HEK293 (cell line): ENCODE results near the gene RPL23.
A peak's percentile ranks its signal among the peaks of the same experiment; 100 is the strongest.

Source experiments
- GLI4 ChIP-seq: fragments of 450-650 bp; formaldehyde crosslinking; IDR thresholded peaks from 2 replicates; pipeline ENCODE4 v1.5.1; 2016; ENCODE audit warnings: missing biosample characterization, missing genetic modification characterization
- HOXD13 ChIP-seq: sonication (generic); formaldehyde crosslinking; IDR thresholded peaks from 2 replicates; pipeline ENCODE4 v1.8.0; 2022; ENCODE audit warnings: missing genetic modification reagents, borderline replicate concordance
- KLF9 ChIP-seq: fragments of 450-650 bp; formaldehyde crosslinking; IDR thresholded peaks from 2 replicates; pipeline ENCODE4 v1.5.1; 2016; ENCODE audit warnings: missing biosample characterization, missing genetic modification characterization, low read depth
- REST ChIP-seq: fragments of 450-650 bp; formaldehyde crosslinking; IDR thresholded peaks from 2 replicates; pipeline ENCODE4 v1.5.1; 2016; ENCODE audit warnings: missing biosample characterization, missing genetic modification characterization
- SP2 ChIP-seq: fragments of 450-650 bp; formaldehyde crosslinking; IDR thresholded peaks from 2 replicates; pipeline ENCODE4 v1.5.1; 2016; ENCODE audit warnings: missing biosample characterization, missing genetic modification characterization
- SP7 ChIP-seq: fragments of 450-650 bp; formaldehyde crosslinking; IDR thresholded peaks from 2 replicates; pipeline ENCODE4 v1.5.1; 2016; ENCODE audit warnings: missing biosample characterization, missing genetic modification characterization
- ZNF146 ChIP-seq: fragments of 450-650 bp; formaldehyde crosslinking; IDR thresholded peaks from 2 replicates; pipeline ENCODE4 v1.5.1; 2016; ENCODE audit warnings: missing biosample characterization, missing genetic modification characterization
- ZNF16 ChIP-seq: fragments of 450-650 bp; formaldehyde crosslinking; IDR thresholded peaks from 2 replicates; pipeline ENCODE4 v1.5.1; 2016; ENCODE audit warnings: low read depth, missing biosample characterization, missing genetic modification characterization
- ZNF174 ChIP-seq: fragments of 450-650 bp; formaldehyde crosslinking; IDR thresholded peaks from 2 replicates; pipeline ENCODE4 v1.5.0; 2017; ENCODE audit warnings: missing biosample characterization, mild to moderate bottlenecking, missing genetic modification characterization
- ZNF266 ChIP-seq: fragments of 450-650 bp; formaldehyde crosslinking; IDR thresholded peaks from 2 replicates; pipeline ENCODE4 v1.5.1; 2016; ENCODE audit warnings: missing biosample characterization, missing genetic modification characterization, low read depth
- ZNF280D ChIP-seq: fragments of 450-650 bp; formaldehyde crosslinking; IDR thresholded peaks from 2 replicates; pipeline ENCODE4 v1.5.1; 2016; ENCODE audit warnings: missing biosample characterization, missing genetic modification characterization
- ZNF341 ChIP-seq: fragments of 450-650 bp; formaldehyde crosslinking; IDR thresholded peaks from 2 replicates; pipeline ENCODE4; 2016; ENCODE audit warnings: low read depth, missing biosample characterization, missing genetic modification characterization
- ZNF398 ChIP-seq: fragments of 450-650 bp; formaldehyde crosslinking; IDR thresholded peaks from 2 replicates; pipeline ENCODE4 v1.5.1; 2017; ENCODE audit warnings: missing biosample characterization, missing genetic modification characterization
- ZNF510 ChIP-seq: fragments of 450-650 bp; formaldehyde crosslinking; IDR thresholded peaks from 2 replicates; pipeline ENCODE4 v1.5.1; 2018; ENCODE audit warnings: mild to moderate bottlenecking, missing genetic modification characterization, missing biosample characterization; ENCODE audit not compliant: insufficient replicate concordance
- ZNF530 ChIP-seq: fragments of 450-650 bp; formaldehyde crosslinking; IDR thresholded peaks from 2 replicates; pipeline ENCODE4 v1.5.1; 2016; ENCODE audit warnings: low read depth, missing biosample characterization, missing genetic modification characterization
- ZNF621 ChIP-seq: fragments of 450-650 bp; formaldehyde crosslinking; IDR thresholded peaks from 2 replicates; pipeline ENCODE4 v1.5.1; 2017; ENCODE audit warnings: missing biosample characterization, missing genetic modification characterization
- ZNF626 ChIP-seq: fragments of 450-650 bp; sonication (Bioruptor Pico); formaldehyde crosslinking; IDR thresholded peaks from 2 replicates; pipeline ENCODE4 v1.5.1; 2018; ENCODE audit warnings: missing biosample characterization, missing genetic modification characterization, inconsistent platforms
- TF ChIP-seq, protein P1 (sequence below): fragments of 450-650 bp; formaldehyde crosslinking; IDR thresholded peaks from 2 replicates; pipeline ENCODE4 v1.5.1; 2016; ENCODE audit warnings: missing biosample characterization, missing genetic modification characterization
- TF ChIP-seq, protein P2 (sequence below): fragments of 450-650 bp; IDR thresholded peaks from 2 replicates; pipeline ENCODE4 v1.5.1; 2018; ENCODE audit warnings: missing biosample characterization, mild to moderate bottlenecking, missing genetic modification characterization
- TF ChIP-seq, protein P3 (sequence below): fragments of 450-650 bp; formaldehyde crosslinking; IDR thresholded peaks from 2 replicates; pipeline ENCODE4 v1.5.1; 2016; ENCODE audit warnings: missing biosample characterization, missing genetic modification characterization, borderline replicate concordance
- TF ChIP-seq, protein P4 (sequence below): fragments of 450-650 bp; formaldehyde crosslinking; IDR thresholded peaks from 2 replicates; pipeline ENCODE4 v1.5.1; 2016; ENCODE audit warnings: missing biosample characterization, missing genetic modification characterization

The RPL23 gene

GRCh38 chr17:38824899-38825761 is 28.4 kb downstream of the RPL23 start, which contains the start of gene CWC25 (continued):
- TF ChIP-seq ZNF626 (tag by site-specific recombination) (no peak), ZNF146 (tag by site-specific recombination) (peak; percentile 26), ZNF510 (no peak), ZNF174 (tag by site-specific recombination) (no peak), ZNF280D (tag by site-specific recombination) (no peak), ZNF341 (tag by site-specific recombination) (peak; percentile 98), SP2 (peak; percentile 88), HOXD13 (no peak), ZNF530 (tag by site-specific recombination) (no peak), ZNF398 (tag by site-specific recombination) (no peak), ZNF621 (tag by site-specific recombination) (no peak), ZNF266 (tag by site-specific recombination) (no peak), REST (tag by site-specific recombination) (no peak), ZNF16 (tag by site-specific recombination) (no peak), KLF9 (tag by site-specific recombination) (peak; percentile 57; the same call in 1 of the 2 replicates), GLI4 (peak; percentile 51; the same call in 1 of the 2 replicates), SP7 (tag by site-specific recombination) (peak; percentile 87)
- TF ChIP-seq, protein P1, sequence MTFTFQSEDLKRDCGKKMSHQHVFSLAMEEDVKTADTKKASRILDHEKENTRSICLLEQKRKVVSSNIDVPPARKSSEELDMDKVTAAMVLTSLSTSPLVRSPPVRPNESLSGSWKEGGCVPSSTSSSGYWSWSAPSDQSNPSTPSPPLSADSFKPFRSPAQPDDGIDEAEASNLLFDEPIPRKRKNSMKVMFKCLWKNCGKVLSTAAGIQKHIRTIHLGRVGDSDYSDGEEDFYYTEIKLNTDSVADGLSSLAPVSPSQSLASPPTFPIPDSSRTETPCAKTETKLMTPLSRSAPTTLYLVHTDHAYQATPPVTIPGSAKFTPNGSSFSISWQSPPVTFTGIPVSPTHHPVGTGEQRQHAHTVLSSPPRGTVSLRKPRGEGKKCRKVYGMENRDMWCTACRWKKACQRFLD (tag by site-specific recombination), result no peak
- TF ChIP-seq, protein P2, sequence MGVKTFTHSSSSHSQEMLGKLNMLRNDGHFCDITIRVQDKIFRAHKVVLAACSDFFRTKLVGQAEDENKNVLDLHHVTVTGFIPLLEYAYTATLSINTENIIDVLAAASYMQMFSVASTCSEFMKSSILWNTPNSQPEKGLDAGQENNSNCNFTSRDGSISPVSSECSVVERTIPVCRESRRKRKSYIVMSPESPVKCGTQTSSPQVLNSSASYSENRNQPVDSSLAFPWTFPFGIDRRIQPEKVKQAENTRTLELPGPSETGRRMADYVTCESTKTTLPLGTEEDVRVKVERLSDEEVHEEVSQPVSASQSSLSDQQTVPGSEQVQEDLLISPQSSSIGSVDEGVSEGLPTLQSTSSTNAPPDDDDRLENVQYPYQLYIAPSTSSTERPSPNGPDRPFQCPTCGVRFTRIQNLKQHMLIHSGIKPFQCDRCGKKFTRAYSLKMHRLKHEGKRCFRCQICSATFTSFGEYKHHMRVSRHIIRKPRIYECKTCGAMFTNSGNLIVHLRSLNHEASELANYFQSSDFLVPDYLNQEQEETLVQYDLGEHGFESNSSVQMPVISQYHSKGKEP (tag by site-specific recombination), result no peak; the same call in none of the 2 replicates
- TF ChIP-seq, protein P3, sequence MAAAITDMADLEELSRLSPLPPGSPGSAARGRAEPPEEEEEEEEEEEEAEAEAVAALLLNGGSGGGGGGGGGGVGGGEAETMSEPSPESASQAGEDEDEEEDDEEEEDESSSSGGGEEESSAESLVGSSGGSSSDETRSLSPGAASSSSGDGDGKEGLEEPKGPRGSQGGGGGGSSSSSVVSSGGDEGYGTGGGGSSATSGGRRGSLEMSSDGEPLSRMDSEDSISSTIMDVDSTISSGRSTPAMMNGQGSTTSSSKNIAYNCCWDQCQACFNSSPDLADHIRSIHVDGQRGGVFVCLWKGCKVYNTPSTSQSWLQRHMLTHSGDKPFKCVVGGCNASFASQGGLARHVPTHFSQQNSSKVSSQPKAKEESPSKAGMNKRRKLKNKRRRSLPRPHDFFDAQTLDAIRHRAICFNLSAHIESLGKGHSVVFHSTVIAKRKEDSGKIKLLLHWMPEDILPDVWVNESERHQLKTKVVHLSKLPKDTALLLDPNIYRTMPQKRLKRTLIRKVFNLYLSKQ (tag by site-specific recombination), result no peak
- TF ChIP-seq, protein P4, sequence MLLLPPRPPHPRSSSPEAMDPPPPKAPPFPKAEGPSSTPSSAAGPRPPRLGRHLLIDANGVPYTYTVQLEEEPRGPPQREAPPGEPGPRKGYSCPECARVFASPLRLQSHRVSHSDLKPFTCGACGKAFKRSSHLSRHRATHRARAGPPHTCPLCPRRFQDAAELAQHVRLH (tag by site-specific recombination), result peak; percentile 95
